ENCODE measurements around the gene KIF22.
A peak's percentile ranks its signal among the peaks of the same experiment; 100 is the strongest.
"Not testable (repeated sequence)": the region's sequence is repeated elsewhere in the genome, so short reads cannot be mapped to it uniquely, and the experiment has no call there.

Gene KIF22

GRCh38 chr16:29815793-29816693, 25.5 kb downstream of the KIF22 start, which contains the start of gene PAGR1:
TSS of gene PAGR1 (plus strand) at chr16:29816152. CDS start at chr16:29816526, 374 bp downstream.
- DNase-seq = peak; percentile 96

GRCh38 chr16:29816694-29817441, 26.3 kb downstream of the KIF22 start:
- DNase-seq = peak; percentile 28

GRCh38 chr16:29818082-29818481, 27.5 kb downstream of the KIF22 start:
- DNase-seq = no peak

GRCh38 chr16:29819506-29819905, 29.0 kb downstream of the KIF22 start:
- DNase-seq = no peak

GRCh38 chr16:29820271-29820701, 29.7 kb downstream of the KIF22 start, which contains the start of gene MVP:
TSS of gene MVP (plus strand) at chr16:29820462. CDS start at chr16:29830550, 10,088 bp downstream.
- DNase-seq = peak; percentile 18

GRCh38 chr16:29820730-29821642, 30.4 kb downstream of the KIF22 start:
- DNase-seq = no peak

GRCh38 chr16:29821643-29822115, 31.1 kb downstream of the KIF22 start:
- no peak for DNase-seq

- DNase-seq = no peak
These were observed 34.1 kb downstream of the KIF22 start for GRCh38 chr16:29824589-29825144.

- no peak for DNase-seq
These were observed 34.8 kb downstream of the KIF22 start for GRCh38 chr16:29825145-29826044.

- no peak for DNase-seq
These were observed 35.8 kb downstream of the KIF22 start for GRCh38 chr16:29826342-29826695.

- DNase-seq = no peak
These were observed 40.2 kb downstream of the KIF22 start for GRCh38 chr16:29830774-29831173.

- no peak for DNase-seq
These were observed 40.9 kb downstream of the KIF22 start for GRCh38 chr16:29831490-29831889.

- not testable (repeated sequence) for DNase-seq
These were observed 42.7 kb downstream of the KIF22 start for GRCh38 chr16:29833219-29833618.

GRCh38 chr16:29834079-29834478, 43.5 kb downstream of the KIF22 start:
- DNase-seq = no peak

- no peak for DNase-seq
These were observed 45.4 kb downstream of the KIF22 start for GRCh38 chr16:29835926-29836325.

- no peak for DNase-seq
These were observed 46.1 kb downstream of the KIF22 start for GRCh38 chr16:29836623-29837022.

GRCh38 chr16:29837841-29838240, 47.3 kb downstream of the KIF22 start:
- DNase-seq = no peak

GRCh38 chr16:29839822-29840221, 49.3 kb downstream of the KIF22 start:
- no peak for DNase-seq

- no peak for DNase-seq
These were observed 49.7 kb downstream of the KIF22 start for GRCh38 chr16:29840240-29840639.

- DNase-seq = no peak
These were observed 51.1 kb downstream of the KIF22 start for GRCh38 chr16:29841631-29842030.

- no peak for DNase-seq
These were observed 52.3 kb downstream of the KIF22 start for GRCh38 chr16:29842732-29843346.
